Ovary (tissue), 9 donors: ENCODE results near the gene TRIM46. TPM values are rescaled to one million over a fixed set of nuclear protein-coding genes. Genes with fewer than 3 reads are reported as not detected.
A peak's percentile ranks its signal among the peaks of the same experiment; 100 is the strongest.
"Not testable (repeated sequence)": the region's sequence is repeated elsewhere in the genome, so short reads cannot be mapped to it uniquely, and the experiment has no call there.

Experiments used
- DNase-seq, 5 donors: peaks; one replicate each; pipeline ENCODE4 v3.0.0-alpha.2; 2019 to 2020
- H3K27ac ChIP-seq, 2 donors: fragments of 200-600 bp; one replicate each; pipeline versions ENCODE4 v1.5.1 to v1.8.0; 2019 to 2022
- H3K27me3 ChIP-seq: fragments of 200-600 bp; one replicate; pipeline ENCODE4 v1.8.0; 2022
- H3K36me3 ChIP-seq: fragments of 200-600 bp; sonication (generic); one replicate; pipeline ENCODE4 v1.5.1; 2019
- H3K4me1 ChIP-seq: one replicate; pipeline ENCODE4 v1.8.1; 2013; ENCODE audit warnings: mild to moderate bottlenecking, moderate library complexity; ENCODE audit not compliant: insufficient read depth
- H3K4me3 ChIP-seq: fragments of 200-600 bp; sonication (generic); one replicate; pipeline ENCODE4 v1.5.1; 2017
- H3K9me3 ChIP-seq, 2 donors: fragments of 200-600 bp in 1 of 2; sonication (generic) in 1 of 2; one replicate each; pipeline versions ENCODE4 v1.5.1 to v1.8.1; 2013 to 2019; ENCODE audit warnings: mild to moderate bottlenecking in 1 of 2, moderate library complexity in 1 of 2
- CTCF ChIP-seq, 3 donors: fragments of 450-650 bp in 2 of 3; fragments of 200-600 bp in 1 of 3; IDR thresholded peaks; one replicate each; pipeline versions ENCODE4 v1.5.1 to v1.8.0; 2016 to 2022; ENCODE audit warnings: antibody characterized with exemption in 3 of 3, mild to moderate bottlenecking in 1 of 3
- EP300 ChIP-seq: sonication (generic); formaldehyde crosslinking; IDR thresholded peaks from one replicate; pipeline ENCODE4 v1.6.1; 2017; ENCODE audit warnings: antibody characterized with exemption
- POLR2A ChIP-seq: fragments of 450-650 bp; IDR thresholded peaks from one replicate; pipeline ENCODE4 v1.6.1; 2017; ENCODE audit warnings: antibody characterized with exemption, mild to moderate bottlenecking, moderate library complexity
- WGBS, 3 donors: extraction: QIAGEN DNeasy Blood & Tissue Kit in 1 of 3; methylation state at CpG; one replicate each; pipeline versions ENCODE4 v1.1.5 to v1.1.7; 2013 to 2017; 5-methylcytosine and 5-hydroxymethylcytosine counted together
- intact Hi-C, 4 donors: fragments of 100-400 bp; cut with DNase I; formaldehyde crosslinking; loops; one replicate each; pipeline versions ENCODE4 v1.11.0 to v1.15.1; 2022 to 2023
- polyA plus RNA-seq, 2 donors: library from polyadenylated mRNA; stranded (reverse); fragments of 200-250 nt in 1 of 2; fragments of 350-450 nt in 1 of 2; fragmentation: Illumina TruSeq in 1 of 2; extraction: RNeasy Lipid Tissue Mini Kit (QIAGEN cat#74804) in 1 of 2; gene quantifications; one replicate each; pipeline ENCODE4 v1.2.3, GENCODE V29; 2013 to 2014
- total RNA-seq, 7 donors: library from RNA; depleted of rRNA in 2 of 7; stranded (reverse); fragments of >200 nt in 2 of 7; fragmentation: NEBNext Ultra II Directional in 3 of 7; extraction: Animal tissue kit (Norgen Biotek cat#: 25700) in 3 of 7; gene quantifications; one replicate each; pipeline versions ENCODE4 v1.1.0 to v1.2.4, GENCODE V29; 2016 to 2023
- donor health status: DM: no; HTN: no; CAD: no; lungs with moderate emphysema.
- donor health status: DM: no; HTN: no; CAD: no.
- donor health status: Bipolar disorder and iron deficiency.
- donor health status: DM: yes; HTN: yes; CAD: no.
- donor health status: DM: no; HTN: no; CAD: no.
- donor health status: DM: yes; HTN: yes; CAD: no.

The TRIM46 gene
- total and polyA plus RNA-seq, 9 donors = 0.12 to 0.87 (median 0.29) TPM; not detected in 1

- Histone ChIP-seq H3K4me1 (peaks cover 8% of the 10 kb centered on the region), H3K27ac (peak overlapping the region; percentile 97 to 100), H3K27me3 (no peaks in the 10 kb centered on the region), H3K36me3 (no peaks in the 10 kb centered on the region), H3K4me3 (peak overlapping the region; percentile 59), H3K9me3 (no peaks in the 10 kb centered on the region)
- WGBS, 3 donors = 2 to 3% (median 3%) methylated on average over 13 of the region's 13 CpGs
- intact Hi-C loops = loop anchor here in 1 of 4 donors (5.0 to 10.0 kb wide), 2 partner anchors 33 to 115 kb away; partner anchors contain the start of gene RUSC1
- TF ChIP-seq EP300 = no peak
- no peak for TF ChIP-seq POLR2A
- TF ChIP-seq CTCF (IDR thresholded peaks at IDR 0.05) = no peak
- no peak for DNase-seq
These were observed 35.7 kb downstream of the TRIM46 start for GRCh38 chr1:155209312-155209721.

- H3K4me1 ChIP-seq = peaks cover 8% of the 10 kb centered on the region
- 78 to 88% (median 82%) methylated on average over 4 of the region's 4 CpGs for WGBS, 3 donors
- H3K4me3 ChIP-seq = no peak overlapping the region
- no peaks in the 10 kb centered on the region for H3K36me3 ChIP-seq
- no peak for DNase-seq
- H3K27me3 ChIP-seq = no peaks in the 10 kb centered on the region
- H3K27ac ChIP-seq = no peak overlapping the region
- intact Hi-C loops = no loop called here
- no peaks in the 10 kb centered on the region for H3K9me3 ChIP-seq
- TF ChIP-seq CTCF (IDR thresholded peaks at IDR 0.05) = no peak
- no peak for TF ChIP-seq POLR2A
- no peak for TF ChIP-seq EP300
These were observed 36.9 kb downstream of the TRIM46 start for GRCh38 chr1:155210314-155211104.

DNA sequence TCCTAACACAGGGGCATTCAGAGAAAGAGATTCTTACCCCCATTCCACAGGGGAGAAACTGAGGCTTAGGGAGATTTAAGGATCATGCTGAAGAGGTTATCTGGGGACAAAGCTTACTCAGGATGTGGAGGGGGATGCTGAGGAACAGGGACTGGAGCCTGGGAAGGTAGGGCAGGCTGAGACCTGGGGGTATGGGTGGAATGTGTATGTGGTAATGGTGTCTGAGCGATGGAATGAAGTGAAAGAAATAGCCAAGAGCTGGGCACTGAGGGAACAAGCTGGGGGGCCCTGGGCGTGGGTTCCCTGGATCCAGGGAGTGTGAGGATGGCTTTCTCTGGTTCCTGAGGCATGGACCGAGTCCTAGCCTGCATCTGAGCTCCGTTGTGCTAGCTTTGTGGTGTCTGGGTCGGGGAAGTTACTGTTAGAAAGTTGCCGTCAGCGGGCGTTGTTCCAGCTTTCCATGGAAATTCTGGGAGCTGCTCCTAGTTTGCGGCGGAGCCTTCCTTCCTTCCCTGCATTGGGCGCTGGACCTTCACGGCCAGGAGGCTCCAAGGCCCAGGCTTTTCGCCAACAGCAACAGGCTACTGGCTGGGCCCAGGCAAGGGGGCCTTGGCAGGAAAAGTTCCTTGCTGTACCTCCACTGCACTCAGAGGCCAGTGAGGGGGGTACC, 37.9 kb downstream of the TRIM46 start:
- H3K27ac ChIP-seq, intact Hi-C loops, H3K4me1 ChIP-seq, H3K4me3 ChIP-seq, H3K36me3 ChIP-seq, H3K9me3 ChIP-seq, H3K27me3 ChIP-seq: not testable (repeated sequence)
- 24 to 28% (median 28%) methylated on average over 13 of the region's 13 CpGs for WGBS, 3 donors
- peak in 2 of 5 donors; percentile 62 to 70 for DNase-seq

- intact Hi-C loops, H3K27me3 ChIP-seq, H3K9me3 ChIP-seq, DNase-seq, H3K4me1 ChIP-seq, H3K27ac ChIP-seq, H3K36me3 ChIP-seq, H3K4me3 ChIP-seq: not testable (repeated sequence)
- WGBS, 3 donors = 51 to 55% (median 53%) methylated on average over 5 to 7 of the region's 7 CpGs
These were observed 38.4 kb downstream of the TRIM46 start for GRCh38 chr1:155212051-155212440.

DNA sequence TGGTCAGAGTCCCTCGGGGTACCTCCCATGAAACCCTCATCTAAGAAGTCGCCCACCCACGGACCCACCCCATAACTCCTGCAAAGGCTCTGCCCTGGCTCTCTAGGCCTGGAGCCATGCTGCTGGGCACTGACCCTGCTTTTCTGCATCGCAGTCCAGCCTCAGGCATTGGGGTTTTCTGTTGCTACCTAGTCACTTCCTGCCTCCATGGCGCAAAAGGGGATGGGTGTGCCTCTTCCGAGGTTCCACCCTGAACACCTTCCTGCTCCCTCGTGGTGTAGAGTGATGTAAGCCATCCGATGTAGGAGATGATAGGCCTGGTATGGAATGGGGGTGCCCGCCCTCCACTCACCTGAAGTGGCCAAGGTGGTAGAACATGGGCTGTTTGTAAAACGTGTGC, 41.1 kb downstream of the TRIM46 start:
- H3K36me3 ChIP-seq, DNase-seq, H3K9me3 ChIP-seq, H3K4me1 ChIP-seq, H3K27me3 ChIP-seq, H3K27ac ChIP-seq, intact Hi-C loops, H3K4me3 ChIP-seq: not testable (repeated sequence)
- WGBS, 3 donors = 69 to 71% (median 71%) methylated on average over 4 to 9 of the region's 10 CpGs
